ENCODE measurements around the gene FOXJ3.

DNA sequence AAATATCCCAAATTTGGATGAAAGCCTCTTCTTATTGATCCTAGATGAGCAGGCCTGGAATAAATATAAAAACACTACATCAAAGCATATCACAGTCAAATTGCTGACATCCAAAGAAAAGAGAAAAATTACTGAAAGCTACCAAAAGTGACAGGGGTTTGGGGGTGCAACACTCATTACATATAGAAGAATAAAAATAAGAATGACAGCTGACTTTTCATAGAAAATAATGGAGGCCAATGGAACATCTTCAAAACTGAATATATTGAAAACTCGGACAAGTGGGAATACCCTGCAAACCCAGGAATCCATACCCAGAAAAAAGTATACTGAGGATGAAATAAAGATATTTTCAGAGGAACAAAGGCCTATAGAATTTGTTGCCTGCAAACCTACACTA is 84.0 kb downstream of the FOXJ3 start:
- TF ChIP-seq, protein P1, sequence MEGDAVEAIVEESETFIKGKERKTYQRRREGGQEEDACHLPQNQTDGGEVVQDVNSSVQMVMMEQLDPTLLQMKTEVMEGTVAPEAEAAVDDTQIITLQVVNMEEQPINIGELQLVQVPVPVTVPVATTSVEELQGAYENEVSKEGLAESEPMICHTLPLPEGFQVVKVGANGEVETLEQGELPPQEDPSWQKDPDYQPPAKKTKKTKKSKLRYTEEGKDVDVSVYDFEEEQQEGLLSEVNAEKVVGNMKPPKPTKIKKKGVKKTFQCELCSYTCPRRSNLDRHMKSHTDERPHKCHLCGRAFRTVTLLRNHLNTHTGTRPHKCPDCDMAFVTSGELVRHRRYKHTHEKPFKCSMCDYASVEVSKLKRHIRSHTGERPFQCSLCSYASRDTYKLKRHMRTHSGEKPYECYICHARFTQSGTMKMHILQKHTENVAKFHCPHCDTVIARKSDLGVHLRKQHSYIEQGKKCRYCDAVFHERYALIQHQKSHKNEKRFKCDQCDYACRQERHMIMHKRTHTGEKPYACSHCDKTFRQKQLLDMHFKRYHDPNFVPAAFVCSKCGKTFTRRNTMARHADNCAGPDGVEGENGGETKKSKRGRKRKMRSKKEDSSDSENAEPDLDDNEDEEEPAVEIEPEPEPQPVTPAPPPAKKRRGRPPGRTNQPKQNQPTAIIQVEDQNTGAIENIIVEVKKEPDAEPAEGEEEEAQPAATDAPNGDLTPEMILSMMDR (IDR thresholded peaks at IDR 0.05 in 2 of 3, conservative IDR thresholded peaks at IDR 0.05 in 1 of 3; ENCODE audit: borderline replicate concordance in 1 of 3, insufficient read depth in 1 of 3, low read depth in 2 of 3, low read length in 2 of 3): no peak
- TF ChIP-seq POLR2AphosphoS5 (IDR thresholded peaks at IDR 0.05; ENCODE audit: low read depth, low read length) (no peak), EZH2phosphoT487 (IDR thresholded peaks at IDR 0.05; ENCODE audit: borderline replicate concordance) (no peak), POLR2A (IDR thresholded peaks at IDR 0.05; ENCODE audit: borderline replicate concordance, extremely low read depth, insufficient read depth, insufficient read length) (no peak)
